ENCODE measurements around the gene RNPS1. TPM values are rescaled to one million over a fixed set of nuclear protein-coding genes. Genes with fewer than 3 reads are reported as not detected.

Gene RNPS1
- total RNA-seq, 1 donor from 2014 or later: 73.5 TPM

GRCh38 chr16:2298621-2299020 is 30.7 kb upstream of the RNPS1 start:
- no peaks in the 10 kb centered on the region for H3K36me3 ChIP-seq (ENCODE audit: control insufficient read depth, insufficient read depth, low read length)
- H3K27me3 ChIP-seq (ENCODE audit: control insufficient read depth, insufficient read depth, low read length): no peaks in the 10 kb centered on the region
- no peak overlapping the region for H3K4me3 ChIP-seq (ENCODE audit: low read depth, low read length)
- TF ChIP-seq CTCF (IDR thresholded peaks at IDR 0.05; ENCODE audit: insufficient read depth, low read length, severe bottlenecking): no peak
- DNase-seq (ENCODE audit: low read depth): no peak
- no peak for FAIRE-seq

- no peak for FAIRE-seq
- H3K27me3 ChIP-seq (ENCODE audit: control insufficient read depth, insufficient read depth, low read length): no peaks in the 10 kb centered on the region
- H3K4me3 ChIP-seq (ENCODE audit: low read depth, low read length): no peak overlapping the region
- H3K36me3 ChIP-seq (ENCODE audit: control insufficient read depth, insufficient read depth, low read length): no peaks in the 10 kb centered on the region
- no peak for TF ChIP-seq CTCF (IDR thresholded peaks at IDR 0.05; ENCODE audit: insufficient read depth, low read length, severe bottlenecking)
- DNase-seq (ENCODE audit: low read depth): no peak
Observed at GRCh38 chr16:2297506-2297860, 29.6 kb upstream of the RNPS1 start.

- Histone ChIP-seq H3K36me3 (ENCODE audit: control insufficient read depth, insufficient read depth, low read length) (no peaks in the 10 kb centered on the region), H3K27me3 (ENCODE audit: control insufficient read depth, insufficient read depth, low read length) (no peaks in the 10 kb centered on the region), H3K4me3 (ENCODE audit: low read depth, low read length) (no peak overlapping the region)
- no peak for FAIRE-seq
- DNase-seq (ENCODE audit: low read depth): peak; percentile 4
- TF ChIP-seq CTCF (IDR thresholded peaks at IDR 0.05; ENCODE audit: insufficient read depth, low read length, severe bottlenecking): peak; percentile 40
Observed at GRCh38 chr16:2296661-2297505, 29.0 kb upstream of the RNPS1 start.

- Histone ChIP-seq H3K4me3 (ENCODE audit: low read depth, low read length) (no peak overlapping the region), H3K27me3 (ENCODE audit: control insufficient read depth, insufficient read depth, low read length) (no peaks in the 10 kb centered on the region), H3K36me3 (ENCODE audit: control insufficient read depth, insufficient read depth, low read length) (no peaks in the 10 kb centered on the region)
- FAIRE-seq: no peak
- TF ChIP-seq CTCF (IDR thresholded peaks at IDR 0.05; ENCODE audit: insufficient read depth, low read length, severe bottlenecking): no peak
- DNase-seq (ENCODE audit: low read depth): no peak
Observed at GRCh38 chr16:2295056-2295798, 27.3 kb upstream of the RNPS1 start.

- FAIRE-seq: no peak
- TF ChIP-seq CTCF (IDR thresholded peaks at IDR 0.05; ENCODE audit: insufficient read depth, low read length, severe bottlenecking): no peak
- H3K27me3 ChIP-seq (ENCODE audit: control insufficient read depth, insufficient read depth, low read length): no peaks in the 10 kb centered on the region
- DNase-seq (ENCODE audit: low read depth): no peak
- no peak overlapping the region for H3K4me3 ChIP-seq (ENCODE audit: low read depth, low read length)
- H3K36me3 ChIP-seq (ENCODE audit: control insufficient read depth, insufficient read depth, low read length): no peaks in the 10 kb centered on the region
Observed at GRCh38 chr16:2292221-2292620, 24.3 kb upstream of the RNPS1 start.
